CD14-positive monocyte (primary cell): ENCODE results near the gene TMEM14A. TPM values are rescaled to one million over a fixed set of nuclear protein-coding genes. Genes with fewer than 3 reads are reported as not detected.

Experiments
- DNase-seq, 3 donors: peaks; one replicate each; pipeline ENCODE4 v3.0.0-alpha.2; 2011 to 2022
- H2AFZ ChIP-seq: 2 replicates; pipeline ENCODE4 v1.6.0; 2012; ENCODE audit warnings: mild to moderate bottlenecking, low read depth, low read length, inconsistent platforms; ENCODE audit not compliant: insufficient read depth, poor library complexity, severe bottlenecking
- H3K27ac ChIP-seq, 2 donors: 1 replicate in 1 of 2; 2 replicates in 1 of 2; pipeline ENCODE4 v1.5.1; 2012 to 2013; ENCODE audit warnings: low read length in 2 of 2, control low read depth in 1 of 2, inconsistent platforms in 1 of 2, low read depth in 1 of 2, mild to moderate bottlenecking in 1 of 2
- H3K27me3 ChIP-seq, 2 donors: one replicate each; pipeline versions ENCODE4 v1.6.0 to v1.6.1; 2011 to 2013; ENCODE audit warnings: low read length in 2 of 2; ENCODE audit not compliant: control insufficient read depth in 2 of 2, insufficient read depth in 2 of 2
- H3K36me3 ChIP-seq, 2 donors: replicated peaks in 1 of 2; 1 replicate in 1 of 2; 2 replicates in 1 of 2; pipeline versions ENCODE4 v1.5.1 to v1.6.1; 2012 to 2013; ENCODE audit warnings: low read length in 2 of 2, control low read depth in 1 of 2, inconsistent platforms in 1 of 2, mild to moderate bottlenecking in 1 of 2; ENCODE audit not compliant: insufficient read depth in 2 of 2, control insufficient read depth in 1 of 2
- H3K4me1 ChIP-seq, 2 donors: 1 replicate in 1 of 2; 2 replicates in 1 of 2; pipeline versions ENCODE4 v1.5.1 to v1.6.1; 2012 to 2013; ENCODE audit warnings: low read length in 2 of 2, control low read depth in 1 of 2, inconsistent platforms in 1 of 2, mild to moderate bottlenecking in 1 of 2, moderate library complexity in 1 of 2; ENCODE audit not compliant: insufficient read depth in 2 of 2, control insufficient read depth in 1 of 2
- H3K4me2 ChIP-seq: replicated peaks from 2 replicates; pipeline ENCODE3; 2012; ENCODE audit warnings: low read length, moderate library complexity, mild to moderate bottlenecking; ENCODE audit not compliant: poor library complexity, severe bottlenecking; ENCODE audit errors: extremely low read depth
- H3K4me3 ChIP-seq, 3 experiments: fragments of 200-600 bp in 1 of 3; sonication (generic) in 1 of 3; replicated peaks in 1 of 3; 1 replicate in 2 of 3; 2 replicates in 1 of 3; pipeline ENCODE4 v1.5.1; 2011 to 2013; ENCODE audit warnings: low read length in 3 of 3, mild to moderate bottlenecking in 3 of 3, control low read depth in 2 of 3, low read depth in 2 of 3, inconsistent platforms in 1 of 3, moderate library complexity in 1 of 3
- H3K79me2 ChIP-seq: 2 replicates; pipeline ENCODE4 v1.6.0; 2012; ENCODE audit warnings: mild to moderate bottlenecking, control low read depth, inconsistent platforms, low read length, moderate library complexity; ENCODE audit not compliant: insufficient read depth
- H3K9ac ChIP-seq: 2 replicates; pipeline ENCODE4 v1.6.0; 2017; ENCODE audit warnings: low read length, mild to moderate bottlenecking; ENCODE audit not compliant: insufficient read depth, poor library complexity, severe bottlenecking
- H3K9me3 ChIP-seq, 2 donors: replicated peaks in 1 of 2; 1 replicate in 1 of 2; 2 replicates in 1 of 2; pipeline versions ENCODE4 v1.5.1 to v1.6.1; 2012 to 2013; ENCODE audit warnings: low read length in 2 of 2, control low read depth in 1 of 2; ENCODE audit not compliant: control insufficient read depth in 1 of 2, insufficient read depth in 1 of 2
- H4K20me1 ChIP-seq: 2 replicates; pipeline ENCODE4 v1.6.0; 2012; ENCODE audit warnings: mild to moderate bottlenecking, low read length, control low read depth, moderate library complexity; ENCODE audit not compliant: insufficient read depth
- H3K27ac Mint-ChIP-seq, 7 donors: one replicate each; pipeline ENCODE4 v1.8.0; 2020; ENCODE audit warnings: mild to moderate bottlenecking in 7 of 7, mixed read lengths in 7 of 7, moderate library complexity in 6 of 7, inconsistent platforms in 2 of 7
- H3K27me3 Mint-ChIP-seq, 3 donors: one replicate each; pipeline ENCODE4 v1.8.0; 2021 to 2022; ENCODE audit warnings: low read depth in 3 of 3, mild to moderate bottlenecking in 3 of 3, mixed read lengths in 3 of 3, moderate library complexity in 3 of 3, inconsistent platforms in 1 of 3
- H3K36me3 Mint-ChIP-seq, 2 donors: one replicate each; pipeline ENCODE4 v1.8.0; 2020; ENCODE audit warnings: mixed read lengths in 2 of 2, inconsistent platforms in 1 of 2, mild to moderate bottlenecking in 1 of 2
- H3K4me1 Mint-ChIP-seq: one replicate; pipeline ENCODE4 v1.8.0; 2020; ENCODE audit warnings: mild to moderate bottlenecking, mixed read lengths
- H3K4me3 Mint-ChIP-seq, 2 donors: one replicate each; pipeline ENCODE4 v1.8.0; 2020; ENCODE audit warnings: mild to moderate bottlenecking in 2 of 2, mixed read lengths in 2 of 2, moderate library complexity in 1 of 2
- H3K9me3 Mint-ChIP-seq, 7 donors: one replicate each; pipeline ENCODE4 v1.8.0; 2020 to 2022; ENCODE audit warnings: mixed read lengths in 7 of 7, mild to moderate bottlenecking in 6 of 7, moderate library complexity in 6 of 7, inconsistent platforms in 2 of 7
- WGBS: methylation state at CpG from one replicate; pipeline ENCODE4 v1.1.5; 2013; ENCODE audit warnings: missing lambda C conversion rate; ENCODE audit not compliant: insufficient coverage; 5-methylcytosine and 5-hydroxymethylcytosine counted together
- intact Hi-C, 2 donors: fragments of 100-400 bp; cut with micrococcal nuclease; formaldehyde crosslinking; loops; one replicate each; pipeline versions ENCODE4 v1.15.0 to v1.15.1; 2023
- polyA plus RNA-seq, 3 donors: library from polyadenylated mRNA; depleted of rRNA in 1 of 3; unstranded in 2 of 3; stranded (reverse) in 1 of 3; fragments of 300-500 nt in 2 of 3; fragments of >200 nt in 1 of 3; fragmentation: Illumina TruSeq in 2 of 3; gene quantifications; 1 replicate in 2 of 3; 2 replicates in 1 of 3; pipeline ENCODE4 v1.2.3, GENCODE V29; 2012 to 2021
- TF ChIP-seq, protein P1 (sequence below): fragments of 200-600 bp; IDR thresholded peaks from one replicate; pipeline ENCODE4 v1.8.0; 2022; ENCODE audit warnings: antibody characterized with exemption, mild to moderate bottlenecking

The TMEM14A gene
- polyA plus RNA-seq, 3 donors, result 0.08 to 0.23 (median 0.20) TPM

GRCh38 chr6:52650941-52651340 is 20.0 kb upstream of the TMEM14A start:
- TF ChIP-seq, protein P1, sequence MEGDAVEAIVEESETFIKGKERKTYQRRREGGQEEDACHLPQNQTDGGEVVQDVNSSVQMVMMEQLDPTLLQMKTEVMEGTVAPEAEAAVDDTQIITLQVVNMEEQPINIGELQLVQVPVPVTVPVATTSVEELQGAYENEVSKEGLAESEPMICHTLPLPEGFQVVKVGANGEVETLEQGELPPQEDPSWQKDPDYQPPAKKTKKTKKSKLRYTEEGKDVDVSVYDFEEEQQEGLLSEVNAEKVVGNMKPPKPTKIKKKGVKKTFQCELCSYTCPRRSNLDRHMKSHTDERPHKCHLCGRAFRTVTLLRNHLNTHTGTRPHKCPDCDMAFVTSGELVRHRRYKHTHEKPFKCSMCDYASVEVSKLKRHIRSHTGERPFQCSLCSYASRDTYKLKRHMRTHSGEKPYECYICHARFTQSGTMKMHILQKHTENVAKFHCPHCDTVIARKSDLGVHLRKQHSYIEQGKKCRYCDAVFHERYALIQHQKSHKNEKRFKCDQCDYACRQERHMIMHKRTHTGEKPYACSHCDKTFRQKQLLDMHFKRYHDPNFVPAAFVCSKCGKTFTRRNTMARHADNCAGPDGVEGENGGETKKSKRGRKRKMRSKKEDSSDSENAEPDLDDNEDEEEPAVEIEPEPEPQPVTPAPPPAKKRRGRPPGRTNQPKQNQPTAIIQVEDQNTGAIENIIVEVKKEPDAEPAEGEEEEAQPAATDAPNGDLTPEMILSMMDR, result no peak
- Histone ChIP-seq H3K4me2 (no peak overlapping the region), H2AFZ (no peak overlapping the region), H3K4me1 (no peaks in the 10 kb centered on the region), H3K27ac (no peak overlapping the region), H3K9me3 (no peaks in the 10 kb centered on the region), H3K27me3 (peaks cover 0 to 5% of the 10 kb centered on the region in 2 donors), H3K4me3 (no peak overlapping the region), H4K20me1 (no peaks in the 10 kb centered on the region), H3K79me2 (no peaks in the 10 kb centered on the region), H3K9ac (no peak overlapping the region), H3K36me3 (no peaks in the 10 kb centered on the region)
- Mint-ChIP-seq H3K27me3 (peaks cover 9 to 22% (median 14%) of the 10 kb centered on the region in 3 donors), H3K36me3 (no peaks in the 10 kb centered on the region), H3K9me3 (peaks cover 0 to 4% (median 0%) of the 10 kb centered on the region in 7 donors), H3K4me3 (no peak overlapping the region), H3K27ac (no peak overlapping the region), H3K4me1 (peaks cover 8% of the 10 kb centered on the region)
- intact Hi-C loops, result no loop called here
- 86% methylated on average over 1 of the region's 3 CpGs for WGBS
- DNase-seq, result no peak

DNA sequence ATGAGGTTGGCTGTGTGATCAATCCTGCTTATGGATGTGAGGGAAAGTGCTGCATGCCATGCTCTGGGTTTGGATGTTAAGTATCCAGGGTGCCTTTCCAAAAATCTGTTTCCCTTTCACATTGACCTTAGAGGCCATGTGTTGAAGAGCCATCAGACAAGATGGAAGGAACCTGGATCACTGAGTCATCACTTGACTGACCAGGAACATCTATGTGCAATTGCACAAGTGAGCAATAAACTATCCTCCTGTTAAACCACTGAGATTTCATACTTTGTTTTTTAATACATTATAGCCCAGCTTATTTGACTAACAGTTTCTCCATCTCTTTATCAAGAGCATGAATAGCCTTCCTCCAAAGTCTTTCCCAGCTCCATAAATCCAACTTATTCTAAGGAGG is 17.8 kb upstream of the TMEM14A start:
- Mint-ChIP-seq H3K36me3 (no peaks in the 10 kb centered on the region), H3K27ac (no peak overlapping the region), H3K27me3 (peaks cover 11 to 23% (median 14%) of the 10 kb centered on the region in 3 donors), H3K4me1 (peaks cover 2% of the 10 kb centered on the region), H3K9me3 (peaks cover 0 to 8% (median 4%) of the 10 kb centered on the region in 7 donors), H3K4me3 (no peak overlapping the region)
- H3K4me1 ChIP-seq, result no peaks in the 10 kb centered on the region
- H3K9ac ChIP-seq, result no peak overlapping the region
- no peaks in the 10 kb centered on the region for H4K20me1 ChIP-seq
- H3K79me2 ChIP-seq, result no peaks in the 10 kb centered on the region
- no peaks in the 10 kb centered on the region for H3K36me3 ChIP-seq
- H3K27me3 ChIP-seq, result peaks cover 0 to 5% of the 10 kb centered on the region in 2 donors
- intact Hi-C loops, result no loop called here
- no peak overlapping the region for H3K4me2 ChIP-seq
- peaks cover 0 to 4% of the 10 kb centered on the region in 2 donors for H3K9me3 ChIP-seq
- H3K27ac ChIP-seq, result no peak overlapping the region
- no peak overlapping the region for H2AFZ ChIP-seq
- DNase-seq, result no peak
- TF ChIP-seq, protein P1, result no peak
- H3K4me3 ChIP-seq, result no peak overlapping the region
